GM10248 (cell line): Measurements from ENCODE around the gene TXNDC15.
"Not testable (repeated sequence)": the region's sequence is repeated elsewhere in the genome, so short reads cannot be mapped to it uniquely, and the experiment has no call there.

Experiments
- CTCF ChIA-PET: fragments of 300-600 bp; sonication (Branson Sonifier 250); formaldehyde crosslinking; extraction: SDS; loops from one replicate; lab custom pipeline; 2021; ENCODE audit warnings: antibody characterized with exemption; lab: Yijun Ruan, JAX
- POLR2A ChIA-PET: fragments of 350-650 bp; sonication (Branson Sonifier 250); formaldehyde crosslinking; extraction: SDS; loops from one replicate; lab custom pipeline; 2020; ENCODE audit warnings: antibody characterized with exemption; lab: Yijun Ruan, JAX
- DNase-seq: peaks from one replicate; pipeline ENCODE4 v3.0.0; 2012; ENCODE audit errors: extremely low spot score
- TF ChIP-seq, protein P1 (sequence below): IDR thresholded peaks from 2 replicates; pipeline ENCODE4 v1.5.1; 2012; ENCODE audit warnings: mild to moderate bottlenecking, low read depth; ENCODE audit errors: extremely low read depth, missing control alignments, control extremely low read depth

Gene TXNDC15

DNA sequence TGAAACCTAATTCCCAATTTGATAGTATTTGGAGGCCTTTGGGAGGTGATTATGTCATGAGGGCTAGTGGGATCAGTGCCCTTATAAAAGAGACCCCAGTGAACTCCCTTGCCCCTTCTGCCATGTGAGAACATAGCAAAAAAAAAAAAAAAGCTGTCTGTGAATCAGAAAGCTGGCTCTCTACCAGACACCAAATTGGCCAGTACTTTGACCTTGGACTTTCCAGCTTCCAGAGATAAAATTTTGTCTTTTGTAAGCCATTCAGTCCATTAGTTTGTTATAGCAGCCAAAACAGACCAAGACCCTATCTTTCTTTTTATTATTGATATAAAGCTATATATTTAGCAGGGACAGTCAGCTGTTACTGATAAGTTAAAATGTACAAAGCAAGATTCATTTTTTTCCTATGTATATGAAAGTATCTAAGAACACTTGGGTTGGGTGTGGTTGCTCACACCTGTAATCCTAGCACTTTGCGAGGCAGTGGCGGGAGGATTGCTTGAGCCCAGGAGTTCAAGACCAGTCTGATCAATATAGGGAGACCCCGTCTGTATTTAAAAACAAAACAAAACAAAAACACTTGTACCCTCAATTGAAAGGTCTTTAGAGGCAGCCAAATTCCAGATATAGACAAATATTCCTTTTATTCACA lies 36.5 kb upstream of the TXNDC15 start:
- ChIA-PET CTCF (no interaction called here), POLR2A (no interaction called here)
- TF ChIP-seq, protein P1, sequence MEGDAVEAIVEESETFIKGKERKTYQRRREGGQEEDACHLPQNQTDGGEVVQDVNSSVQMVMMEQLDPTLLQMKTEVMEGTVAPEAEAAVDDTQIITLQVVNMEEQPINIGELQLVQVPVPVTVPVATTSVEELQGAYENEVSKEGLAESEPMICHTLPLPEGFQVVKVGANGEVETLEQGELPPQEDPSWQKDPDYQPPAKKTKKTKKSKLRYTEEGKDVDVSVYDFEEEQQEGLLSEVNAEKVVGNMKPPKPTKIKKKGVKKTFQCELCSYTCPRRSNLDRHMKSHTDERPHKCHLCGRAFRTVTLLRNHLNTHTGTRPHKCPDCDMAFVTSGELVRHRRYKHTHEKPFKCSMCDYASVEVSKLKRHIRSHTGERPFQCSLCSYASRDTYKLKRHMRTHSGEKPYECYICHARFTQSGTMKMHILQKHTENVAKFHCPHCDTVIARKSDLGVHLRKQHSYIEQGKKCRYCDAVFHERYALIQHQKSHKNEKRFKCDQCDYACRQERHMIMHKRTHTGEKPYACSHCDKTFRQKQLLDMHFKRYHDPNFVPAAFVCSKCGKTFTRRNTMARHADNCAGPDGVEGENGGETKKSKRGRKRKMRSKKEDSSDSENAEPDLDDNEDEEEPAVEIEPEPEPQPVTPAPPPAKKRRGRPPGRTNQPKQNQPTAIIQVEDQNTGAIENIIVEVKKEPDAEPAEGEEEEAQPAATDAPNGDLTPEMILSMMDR, result no peak
- DNase-seq, result no peak

DNA sequence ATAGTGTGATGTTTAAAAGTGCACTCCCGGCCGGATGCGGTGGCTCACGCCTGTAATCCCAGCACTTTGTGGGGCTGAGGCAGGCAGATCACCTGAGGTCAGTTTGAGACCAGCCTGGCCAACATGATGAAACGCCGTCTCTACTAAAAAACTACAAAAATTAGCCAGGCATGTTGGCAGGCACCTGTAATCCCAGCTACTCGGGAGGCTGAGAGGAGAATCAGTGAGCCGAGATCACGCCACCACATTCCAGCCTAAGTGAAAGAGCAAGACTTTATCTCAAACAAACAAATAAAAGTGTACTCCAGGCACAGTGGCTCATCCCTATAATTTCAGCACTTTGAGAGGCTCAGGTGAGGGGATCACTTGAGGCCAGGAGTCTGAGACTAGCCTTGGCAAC lies 35.8 kb upstream of the TXNDC15 start:
- POLR2A ChIA-PET, CTCF ChIA-PET, DNase-seq: not testable (repeated sequence)

DNA sequence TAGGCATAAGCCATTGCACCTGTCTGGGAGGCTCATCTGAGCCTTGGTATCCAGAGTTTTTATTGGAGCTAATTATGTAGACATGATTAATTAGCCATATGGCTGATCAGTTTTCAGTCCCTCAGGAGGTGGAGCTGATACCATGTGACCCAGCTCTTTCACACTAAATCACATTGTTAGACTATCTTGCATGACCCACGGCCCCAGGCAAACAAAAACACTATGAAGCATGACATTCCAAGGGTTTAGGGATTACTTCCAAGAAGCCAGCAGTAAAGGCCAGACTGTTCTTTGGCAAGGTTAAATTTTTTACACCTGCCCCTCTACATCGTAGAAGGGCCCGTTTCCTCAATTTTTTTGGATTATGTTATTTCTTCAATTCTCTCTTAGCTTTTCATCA lies 33.4 kb upstream of the TXNDC15 start:
- no peak for DNase-seq
- ChIA-PET CTCF (interaction anchor here (1.2 kb wide), 1 partner anchor 18 kb away, joined by 5 read pairs; no protein-coding TSS in a partner anchor), POLR2A (no interaction called here)
- TF ChIP-seq, protein P1, result no peak

DNA sequence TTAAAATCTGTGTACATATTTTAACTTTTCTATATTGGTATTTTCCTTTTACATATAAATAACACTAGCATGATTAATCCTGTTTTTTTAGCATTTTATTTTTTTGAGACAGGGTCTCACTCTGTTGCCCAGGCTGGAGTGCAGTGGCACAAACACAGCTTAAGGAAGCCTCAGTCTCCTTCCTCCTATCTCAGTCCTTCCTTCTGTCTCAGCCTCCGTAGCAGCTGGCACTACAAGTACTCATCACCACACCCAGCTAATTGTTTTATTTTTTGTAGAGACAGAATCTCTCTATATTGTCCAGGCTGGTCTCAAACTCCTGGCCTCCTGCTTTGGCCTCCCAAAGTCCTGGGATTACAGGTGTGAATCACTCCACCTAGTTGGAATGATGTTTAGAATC lies 29.9 kb upstream of the TXNDC15 start:
- DNase-seq, result no peak
- ChIA-PET CTCF (interaction anchor here (2.2 kb wide), 1 partner anchor 19 kb away, joined by 7 read pairs; no protein-coding TSS in a partner anchor), POLR2A (no interaction called here)
- TF ChIP-seq, protein P1, result no peak

DNA sequence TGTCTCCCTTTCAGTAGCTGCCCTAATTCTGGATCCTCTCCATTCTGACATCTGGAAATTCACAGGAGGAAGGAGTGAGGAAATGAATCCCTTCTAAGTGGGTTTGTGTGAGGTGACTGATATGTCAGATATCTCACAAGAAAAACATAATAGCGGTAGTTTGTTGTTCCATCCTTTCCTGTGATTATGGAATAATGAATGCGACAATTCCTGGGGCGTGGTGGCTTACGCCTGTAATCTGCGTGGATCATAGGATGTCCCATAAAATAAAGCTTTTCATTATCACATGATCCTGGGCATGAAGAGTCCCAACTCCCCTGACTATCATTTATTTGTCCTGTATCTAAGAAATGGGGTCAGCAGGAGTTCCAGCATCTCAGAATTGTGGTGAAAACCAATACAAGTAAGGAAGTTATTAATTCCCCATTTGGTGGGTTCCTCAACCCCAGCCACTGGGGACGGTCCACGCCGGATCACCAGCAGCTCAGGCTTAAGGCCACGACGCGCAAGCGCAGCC lies 28.8 kb upstream of the TXNDC15 start:
- no peak for DNase-seq
- ChIA-PET CTCF (interaction anchor here (0.7 to 2.2 kb wide), 7 partner anchors 10 to 57 kb away, joined by 3 to 7 read pairs (median 4); no protein-coding TSS in a partner anchor), POLR2A (interaction anchor here (0.7 to 1.1 kb wide), 7 partner anchors 15 to 669 kb away, joined by 3 to 6 read pairs (median 4); partner anchors contain the start of genes DDX46 and TXNDC15)
- TF ChIP-seq, protein P1, result no peak

DNA sequence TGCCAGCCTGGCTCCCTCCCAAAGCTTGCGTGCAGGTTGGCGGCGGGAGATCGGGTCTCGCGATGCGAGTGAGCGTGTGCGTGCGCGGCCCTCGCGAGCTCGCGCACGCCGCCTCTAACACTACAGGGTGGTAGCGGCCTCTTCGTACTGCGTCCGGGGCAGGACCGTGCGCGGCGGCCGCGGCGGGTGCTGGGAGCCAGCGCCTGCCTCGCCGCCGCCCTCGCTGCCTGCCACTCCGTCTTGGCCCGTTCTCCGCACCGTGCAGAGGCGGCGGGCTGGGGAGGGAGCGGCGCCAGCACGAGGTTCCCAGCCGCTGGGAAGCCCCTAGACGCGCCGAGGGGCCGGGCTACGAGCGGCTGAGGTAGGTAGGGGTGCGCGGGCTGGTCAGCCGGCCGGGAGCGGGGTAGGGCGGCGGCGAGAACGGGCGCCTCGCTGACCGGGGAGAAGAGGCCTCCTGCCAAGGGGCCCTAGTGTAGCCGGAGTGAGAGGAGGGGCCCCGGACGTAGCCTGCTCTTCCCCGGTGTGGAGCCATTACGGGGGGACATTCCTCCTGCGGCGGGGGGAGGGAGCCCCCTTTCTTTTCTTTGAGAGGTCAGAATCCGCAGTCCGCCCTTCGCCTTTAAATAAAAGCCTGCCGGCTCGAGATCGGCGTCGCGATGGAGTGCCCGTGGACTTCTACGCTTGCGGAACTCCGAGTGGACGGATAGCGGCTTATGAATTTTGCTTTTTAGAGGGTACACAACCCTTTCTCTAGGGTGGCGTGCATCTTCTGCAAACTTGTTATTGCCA lies 28.1 kb upstream of the TXNDC15 start, which contains the start of gene C5orf24:
TSS of gene C5orf24 (plus strand) at position 117 of the 789 bp plus-strand sequence. CDS start 8,933 bp downstream, outside the sequence.
- peak; percentile 96 for DNase-seq
- ChIA-PET POLR2A (interaction anchor here (0.7 to 1.1 kb wide), 7 partner anchors 14 to 670 kb away, joined by 3 to 6 read pairs (median 4); partner anchors contain the start of genes DDX46 and TXNDC15), CTCF (interaction anchor here (0.7 to 2.2 kb wide), 7 partner anchors 10 to 56 kb away, joined by 3 to 7 read pairs (median 4); no protein-coding TSS in a partner anchor)
- TF ChIP-seq, protein P1, result no peak
